GM12872 (cell line): ENCODE measurements around the gene MPDU1.

ENCODE experiments used
- CTCF ChIP-seq: IDR thresholded peaks from 3 replicates; pipeline ENCODE4 v1.5.1; 2011; ENCODE audit warnings: low read depth, mild to moderate bottlenecking, low read length, moderate library complexity; ENCODE audit not compliant: insufficient read depth

MPDU1 gene

GRCh38 chr17:7549401-7550055, 34.1 kb upstream of the MPDU1 start:
- no peak for TF ChIP-seq CTCF

GRCh38 chr17:7550344-7550743, 33.3 kb upstream of the MPDU1 start:
- TF ChIP-seq CTCF, result no peak

GRCh38 chr17:7551396-7551795, 32.3 kb upstream of the MPDU1 start:
- no peak for TF ChIP-seq CTCF

- TF ChIP-seq CTCF, result no peak
Observed at GRCh38 chr17:7552621-7553051, 31.0 kb upstream of the MPDU1 start.

GRCh38 chr17:7553356-7553755, 30.3 kb upstream of the MPDU1 start:
- TF ChIP-seq CTCF, result no peak

- 0 out of 3 replicates have a peak, but pooled peaks have one; percentile 21 for TF ChIP-seq CTCF
Observed at GRCh38 chr17:7555320-7555948, 28.2 kb upstream of the MPDU1 start.

- TF ChIP-seq CTCF, result no peak
Observed at GRCh38 chr17:7556627-7557026, 27.0 kb upstream of the MPDU1 start.
